Keratinocyte (primary cell): ENCODE measurements around the gene EXO5. TPM values are rescaled to one million over a fixed set of nuclear protein-coding genes. Genes with fewer than 3 reads are reported as not detected.

ENCODE experiments used
- DNase-seq: peaks from one replicate; pipeline ENCODE4 v3.0.0-alpha.2; 2011; ENCODE audit warnings: low read depth, missing footprints, low spot score
- FAIRE-seq: peaks from 2 replicates; lab custom pipeline; 2011; peaks lifted over from hg19 to GRCh38; lab: Jason Lieb, UNC
- H2AFZ ChIP-seq: 2 replicates; pipeline ENCODE4 v1.6.0; 2012; ENCODE audit warnings: low read length, control low read depth, inconsistent platforms; ENCODE audit not compliant: control insufficient read depth
- H3K27ac ChIP-seq: 2 replicates; pipeline ENCODE4 v1.5.1; 2011; ENCODE audit warnings: low read length; ENCODE audit not compliant: control insufficient read depth, insufficient read depth
- H3K27me3 ChIP-seq: 3 replicates; pipeline ENCODE4 v1.6.0; 2011; ENCODE audit warnings: low read length; ENCODE audit not compliant: control insufficient read depth, insufficient read depth; ENCODE audit errors: extremely low read depth
- H3K36me3 ChIP-seq, 2 experiments: 2 replicates in 1 of 2; 3 replicates in 1 of 2; pipeline ENCODE4 v1.5.1; 2011; ENCODE audit warnings: low read length in 2 of 2, mild to moderate bottlenecking in 1 of 2; ENCODE audit not compliant: control insufficient read depth in 2 of 2, insufficient read depth in 2 of 2; ENCODE audit errors: extremely low read depth in 1 of 2
- H3K4me1 ChIP-seq: 3 replicates; pipeline ENCODE4 v1.5.1; 2011; ENCODE audit warnings: low read length; ENCODE audit not compliant: control insufficient read depth, insufficient read depth; ENCODE audit errors: extremely low read depth
- H3K4me2 ChIP-seq: 3 replicates; pipeline ENCODE4 v1.6.0; 2011; ENCODE audit warnings: low read depth, low read length; ENCODE audit not compliant: control insufficient read depth, insufficient read depth; ENCODE audit errors: extremely low read depth
- H3K4me3 ChIP-seq, 3 experiments: fragments of 200-600 bp in 1 of 3; sonication (generic) in 1 of 3; 2 replicates in 2 of 3; 3 replicates in 1 of 3; pipeline ENCODE4 v1.5.1; 2011 to 2016; ENCODE audit warnings: low read length in 3 of 3, mild to moderate bottlenecking in 3 of 3, control low read depth in 2 of 3, inconsistent platforms in 1 of 3, low read depth in 1 of 3, mixed read lengths in 1 of 3, mixed run types in 1 of 3, moderate library complexity in 1 of 3; ENCODE audit not compliant: control insufficient read depth in 2 of 3, insufficient read depth in 2 of 3; ENCODE audit errors: extremely low read depth in 1 of 3
- H3K79me2 ChIP-seq: 2 replicates; pipeline ENCODE4 v1.6.0; 2012; ENCODE audit warnings: low read length; ENCODE audit not compliant: control insufficient read depth, insufficient read depth
- H3K9ac ChIP-seq: 3 replicates; pipeline ENCODE4 v1.6.0; 2011; ENCODE audit warnings: low read length; ENCODE audit not compliant: control insufficient read depth, insufficient read depth; ENCODE audit errors: extremely low read depth
- H3K9me1 ChIP-seq: 3 replicates; pipeline ENCODE4 v1.6.0; 2011; ENCODE audit warnings: low read length; ENCODE audit not compliant: control insufficient read depth, insufficient read depth; ENCODE audit errors: extremely low read depth
- H3K9me3 ChIP-seq: 2 replicates; pipeline ENCODE4 v1.5.1; 2012; ENCODE audit warnings: low read depth, low read length; ENCODE audit not compliant: control insufficient read depth
- H4K20me1 ChIP-seq: 3 replicates; pipeline ENCODE4 v1.6.0; 2011; ENCODE audit warnings: low read length; ENCODE audit not compliant: control insufficient read depth, insufficient read depth; ENCODE audit errors: extremely low read depth
- CTCF ChIP-seq, 3 experiments: IDR thresholded peaks in 1 of 3; conservative IDR thresholded peaks in 1 of 3; optimal IDR thresholded peaks in 1 of 3; 2 replicates in 2 of 3; 3 replicates in 1 of 3; pipeline versions ENCODE3 to v1.5.1; 2011; ENCODE audit warnings: low read length in 3 of 3, mild to moderate bottlenecking in 3 of 3, moderate library complexity in 2 of 3, control low read depth in 1 of 3, inconsistent platforms in 1 of 3; ENCODE audit not compliant: insufficient read depth in 2 of 3; ENCODE audit errors: extremely low read depth in 1 of 3
- EZH2 ChIP-seq: IDR thresholded peaks from one replicate; pipeline ENCODE4 v1.6.1; 2012; ENCODE audit warnings: inconsistent platforms, mild to moderate bottlenecking, low read length, moderate library complexity
- dilution Hi-C: fragments of 300-500 bp; cut with MboI; formaldehyde crosslinking; loops from one replicate; pipeline ENCODE4 v1.7.0; 2020; ENCODE audit warnings: low sequenced_read_pairs; ENCODE audit not compliant: extremely low pct_ligation_motif_present
- polyA plus RNA-seq, 5 experiments: library from polyadenylated mRNA; depleted of rRNA in 3 of 5; stranded (reverse) in 3 of 5; stranded (forward) in 1 of 5; unstranded in 1 of 5; fragments of >200 nt; gene quantifications; 1 replicate in 1 of 5; 2 replicates in 3 of 5; 3 replicates in 1 of 5; pipeline versions ENCODE4 v1.2.1 to v1.2.3, GENCODE V29; 2011 to 2012; ENCODE audit warnings: missing spikeins in 2 of 5, low read depth in 1 of 5, low replicate concordance in 1 of 5

The EXO5 gene
- polyA plus RNA-seq, 1 donor (not counting 4 experiments of a cell fraction or from before 2014, with no cell fraction given), result 8.6 TPM

- Histone ChIP-seq H3K9me1 (no peaks in the 10 kb centered on the region), H3K4me3 (no peak overlapping the region), H3K9ac (no peak overlapping the region), H3K4me2 (no peak overlapping the region), H3K27ac (no peak overlapping the region), H3K4me1 (no peaks in the 10 kb centered on the region), H3K27me3 (no peaks in the 10 kb centered on the region), H3K9me3 (no peaks in the 10 kb centered on the region), H3K36me3 (no peaks in the 10 kb centered on the region), H3K79me2 (no peaks in the 10 kb centered on the region), H4K20me1 (no peaks in the 10 kb centered on the region), H2AFZ (no peak overlapping the region)
- TF ChIP-seq EZH2, result no peak
- TF ChIP-seq CTCF (optimal IDR thresholded peaks at IDR 0.05 in 1 of 3, IDR thresholded peaks at IDR 0.05 in 1 of 3, conservative IDR thresholded peaks at IDR 0.05 in 1 of 3; ENCODE audit: extremely low read depth in 1 of 3, insufficient read depth in 2 of 3, low read length in 3 of 3), result no peak
- dilution Hi-C loops, result no loop called here
- FAIRE-seq, result no peak
- DNase-seq, result no peak
Measured at GRCh38 chr1:40563266-40563665, 54.7 kb downstream of the EXO5 start.

DNA sequence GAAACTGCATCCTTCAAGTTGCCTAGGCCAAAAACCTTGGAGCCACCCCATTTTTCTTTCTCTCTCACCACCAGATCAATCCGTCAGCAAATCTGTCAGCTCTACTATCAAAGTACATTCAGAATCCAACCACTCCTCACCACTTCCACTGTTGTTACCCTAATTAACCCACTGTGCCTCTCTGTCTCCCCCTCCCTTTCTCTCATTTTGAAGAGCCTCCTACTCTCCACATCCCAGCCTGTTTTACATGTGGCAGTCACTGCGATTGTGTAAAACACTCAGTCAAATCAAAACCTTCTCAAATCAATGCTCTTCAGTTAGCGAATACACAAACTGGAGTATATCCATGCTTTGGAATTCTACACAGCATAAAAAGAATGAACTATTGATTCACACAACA, 55.9 kb downstream of the EXO5 start:
- TF ChIP-seq EZH2, result no peak
- TF ChIP-seq CTCF (optimal IDR thresholded peaks at IDR 0.05 in 1 of 3, IDR thresholded peaks at IDR 0.05 in 1 of 3, conservative IDR thresholded peaks at IDR 0.05 in 1 of 3; ENCODE audit: extremely low read depth in 1 of 3, insufficient read depth in 2 of 3, low read length in 3 of 3), result no peak
- Histone ChIP-seq H3K27ac (no peak overlapping the region), H3K9ac (no peak overlapping the region), H3K4me2 (no peak overlapping the region), H3K9me1 (no peaks in the 10 kb centered on the region), H3K4me1 (no peaks in the 10 kb centered on the region), H3K27me3 (no peaks in the 10 kb centered on the region), H3K36me3 (no peaks in the 10 kb centered on the region), H3K4me3 (no peak overlapping the region), H2AFZ (no peak overlapping the region), H3K79me2 (no peaks in the 10 kb centered on the region), H3K9me3 (no peaks in the 10 kb centered on the region), H4K20me1 (no peaks in the 10 kb centered on the region)
- FAIRE-seq, result no peak
- DNase-seq, result no peak
- dilution Hi-C loops, result no loop called here
